Endothelial cell of umbilical vein (primary cell): Measurements from ENCODE around the gene CDH20. TPM values are rescaled to one million over a fixed set of nuclear protein-coding genes. Genes with fewer than 3 reads are reported as not detected.

Experiments
- BruUV-seq: library from RNA; stranded (reverse); fragments of 400-500 nt; replicated peaks from 2 replicates; lab custom pipeline; 2021; lab: Mats Ljungman, UMichigan
- CTCF ChIA-PET: fragments of 300-600, 350-600 bp; sonication (Branson Sonifier 250); formaldehyde crosslinking; loops from one replicate; lab custom pipeline; 2021; ENCODE audit warnings: antibody characterized with exemption, inconsistent platforms; lab: Charles Lee
- POLR2A ChIA-PET: fragments of 300-600, 350-600 bp; sonication (Branson Sonifier 250); formaldehyde crosslinking; loops from one replicate; lab custom pipeline; 2021; ENCODE audit warnings: antibody characterized with exemption, inconsistent platforms; lab: Charles Lee
- DNase-seq: peaks from one replicate; pipeline ENCODE4 v3.0.0-alpha.2; 2011; ENCODE audit warnings: low read depth, low spot score
- FAIRE-seq: peaks from 2 replicates; lab custom pipeline; 2011; peaks lifted over from hg19 to GRCh38; lab: Jason Lieb, UNC
- H2AFZ ChIP-seq: 2 replicates; pipeline ENCODE4 v1.6.0; 2012; ENCODE audit warnings: low read depth, low read length, control low read depth, inconsistent platforms
- H3K27ac ChIP-seq: 2 replicates; pipeline ENCODE4 v1.5.1; 2011; ENCODE audit warnings: low read depth, mild to moderate bottlenecking, control low read depth, low read length, moderate library complexity; ENCODE audit not compliant: insufficient read depth
- H3K27me3 ChIP-seq, 2 experiments: 2 replicates each; pipeline versions ENCODE4 v1.6.0 to v1.6.1; 2011; ENCODE audit warnings: low read length in 2 of 2, mixed read lengths in 1 of 2; ENCODE audit not compliant: control insufficient read depth in 2 of 2, insufficient read depth in 2 of 2
- H3K36me3 ChIP-seq, 2 experiments: 2 replicates in 1 of 2; 3 replicates in 1 of 2; pipeline ENCODE4 v1.5.1; 2011; ENCODE audit warnings: low read length in 2 of 2, mild to moderate bottlenecking in 1 of 2, moderate library complexity in 1 of 2; ENCODE audit not compliant: control insufficient read depth in 2 of 2, insufficient read depth in 2 of 2; ENCODE audit errors: extremely low read depth in 1 of 2
- H3K4me1 ChIP-seq: 3 replicates; pipeline ENCODE4 v1.5.1; 2011; ENCODE audit warnings: mild to moderate bottlenecking, low read length; ENCODE audit not compliant: control insufficient read depth, insufficient read depth; ENCODE audit errors: extremely low read depth
- H3K4me2 ChIP-seq: 2 replicates; pipeline ENCODE4 v1.6.1; 2011; ENCODE audit warnings: low read length, control low read depth, mixed read lengths; ENCODE audit not compliant: insufficient read depth
- H3K4me3 ChIP-seq, 3 experiments: fragments of 200-600 bp in 1 of 3; sonication (generic), shearing (Covaris generic) in 1 of 3; replicated peaks in 1 of 3; 2 replicates each; pipeline ENCODE4 v1.5.1; 2011 to 2016; ENCODE audit warnings: control low read depth in 3 of 3, low read length in 3 of 3, mild to moderate bottlenecking in 2 of 3, inconsistent platforms in 1 of 3, low read depth in 1 of 3, moderate library complexity in 1 of 3; ENCODE audit not compliant: insufficient read depth in 1 of 3
- H3K79me2 ChIP-seq: 2 replicates; pipeline ENCODE4 v1.6.0; 2012; ENCODE audit warnings: low read length, inconsistent platforms; ENCODE audit not compliant: control insufficient read depth, insufficient read depth
- H3K9ac ChIP-seq: replicated peaks from 2 replicates; pipeline ENCODE3; 2011; ENCODE audit warnings: low read length, control low read depth; ENCODE audit not compliant: insufficient read depth; ENCODE audit errors: extremely low read depth
- H3K9me1 ChIP-seq: replicated peaks from 3 replicates; pipeline ENCODE4 v1.6.0; 2011; ENCODE audit warnings: mild to moderate bottlenecking, low read length; ENCODE audit not compliant: control insufficient read depth, insufficient read depth; ENCODE audit errors: extremely low read depth
- H3K9me3 ChIP-seq: replicated peaks from 2 replicates; pipeline ENCODE4 v1.5.1; 2012; ENCODE audit warnings: low read length, inconsistent platforms; ENCODE audit not compliant: control insufficient read depth, insufficient read depth
- H4K20me1 ChIP-seq: replicated peaks from 2 replicates; pipeline ENCODE3; 2011; ENCODE audit warnings: mild to moderate bottlenecking, low read length; ENCODE audit not compliant: control insufficient read depth, insufficient read depth; ENCODE audit errors: extremely low read depth
- CTCF ChIP-seq, 2 donors: IDR thresholded peaks; 1 replicate in 1 of 2; 2 replicates in 1 of 2; pipeline ENCODE4 v1.5.1; 2011; ENCODE audit warnings: low read length in 2 of 2, mild to moderate bottlenecking in 2 of 2, moderate library complexity in 2 of 2, control low read depth in 1 of 2, inconsistent platforms in 1 of 2, low read depth in 1 of 2; ENCODE audit not compliant: insufficient read depth in 1 of 2; ENCODE audit errors: extremely low read depth in 1 of 2
- EZH2 ChIP-seq: IDR thresholded peaks from 2 replicates; pipeline ENCODE4 v1.6.1; 2012; ENCODE audit warnings: borderline replicate concordance, low read depth, mild to moderate bottlenecking, moderate library complexity, low read length, inconsistent platforms; ENCODE audit not compliant: severe bottlenecking
- FOS ChIP-seq: IDR thresholded peaks from 2 replicates; pipeline ENCODE4 v1.6.1; 2011; ENCODE audit warnings: mild to moderate bottlenecking, low read length, moderate library complexity, borderline replicate concordance; ENCODE audit not compliant: insufficient read depth
- GATA2 ChIP-seq: IDR thresholded peaks from 2 replicates; pipeline ENCODE4 v1.7.0; 2011; ENCODE audit warnings: low read depth, mild to moderate bottlenecking, moderate library complexity, mixed read lengths, low read length; ENCODE audit not compliant: insufficient read length, insufficient read depth
- JUN ChIP-seq: IDR thresholded peaks from 2 replicates; pipeline ENCODE4 v1.6.1; 2011; ENCODE audit warnings: borderline replicate concordance, low read depth; ENCODE audit not compliant: insufficient read length, insufficient read depth
- MYC ChIP-seq: IDR thresholded peaks from one replicate; pipeline ENCODE4 v1.6.1; 2011; ENCODE audit warnings: mild to moderate bottlenecking, low read depth, low read length
- POLR2A ChIP-seq: IDR thresholded peaks from 2 replicates; pipeline ENCODE4 v1.6.1; 2012; ENCODE audit warnings: low read depth, mild to moderate bottlenecking, control low read depth, low read length
- POLR2AphosphoS5 ChIP-seq: IDR thresholded peaks from 2 replicates; pipeline ENCODE4 v1.6.1; 2012; ENCODE audit warnings: low read depth, mild to moderate bottlenecking, control low read depth, low read length, moderate library complexity; ENCODE audit not compliant: insufficient read depth
- dilution Hi-C: fragments of 300-500 bp; cut with MboI; formaldehyde crosslinking; loops from one replicate; pipeline ENCODE4 v1.15.0; 2019; ENCODE audit warnings: low sequenced_read_pairs; ENCODE audit not compliant: extremely low pct_ligation_motif_present
- intact Hi-C: fragments of 100-400 bp; cut with micrococcal nuclease; formaldehyde crosslinking; loops from one replicate; pipeline ENCODE4 v1.10.0; 2022
- polyA plus RNA-seq, 4 experiments: library from polyadenylated mRNA; depleted of rRNA in 3 of 4; stranded (reverse) in 3 of 4; unstranded in 1 of 4; fragments of >200 nt; gene quantifications; 2 replicates each; pipeline versions ENCODE4 v1.2.1 to v1.2.3, GENCODE V29; 2011 to 2012; ENCODE audit warnings: missing spikeins in 1 of 4
- total RNA-seq: library from RNA; stranded (reverse); gene quantifications from 2 replicates; pipeline ENCODE4 v1.2.3, GENCODE V29; 2021
- TF ChIP-seq, protein P1 (sequence below): IDR thresholded peaks from 2 replicates; pipeline ENCODE4 v1.6.1; 2011; ENCODE audit not compliant: insufficient read depth, insufficient read length

Gene CDH20
- total and polyA plus RNA-seq, 2 donors (not counting 3 experiments of a cell fraction or from before 2014, with no cell fraction given) = not detected

DNA sequence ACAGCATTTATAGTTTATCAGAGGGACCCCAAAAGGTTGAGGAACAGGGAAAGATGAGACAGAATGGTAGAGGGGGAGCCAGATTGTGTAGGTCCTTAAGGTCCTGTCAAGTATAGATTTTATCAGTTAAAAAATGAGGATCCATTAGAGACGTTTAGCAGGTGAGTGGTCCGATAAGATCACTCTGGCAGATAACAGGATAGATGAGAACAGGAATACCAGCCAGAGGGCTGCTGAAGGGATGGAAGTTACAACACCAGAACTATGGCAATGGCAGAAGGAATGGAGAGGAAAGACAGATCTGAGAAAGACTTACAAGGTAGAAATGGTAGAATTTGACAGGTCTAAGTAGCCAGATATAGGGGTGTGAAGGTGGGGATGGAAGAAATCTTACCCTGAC is 141.7 kb downstream of the CDH20 start:
- H3K27me3 ChIP-seq = no peaks in the 10 kb centered on the region
- BruUV-seq = no TSS peak
- dilution Hi-C loops (no loop called here), intact Hi-C loops (no loop called here)
- no peak overlapping the region for H3K9ac ChIP-seq
- H3K79me2 ChIP-seq = no peaks in the 10 kb centered on the region
- FAIRE-seq = no peak
- no peak for TF ChIP-seq CTCF (IDR thresholded peaks at IDR 0.05; ENCODE audit: extremely low read depth in 1 of 2, insufficient read depth in 1 of 2, low read depth in 1 of 2, low read length in 2 of 2)
- no peak for TF ChIP-seq GATA2
- TF ChIP-seq MYC = no peak
- no peaks in the 10 kb centered on the region for H3K36me3 ChIP-seq
- no peak overlapping the region for H3K4me2 ChIP-seq
- no peaks in the 10 kb centered on the region for H3K9me1 ChIP-seq
- H3K4me1 ChIP-seq = no peaks in the 10 kb centered on the region
- no peak overlapping the region for H3K4me3 ChIP-seq
- H2AFZ ChIP-seq = no peak overlapping the region
- DNase-seq = no peak
- H4K20me1 ChIP-seq = no peaks in the 10 kb centered on the region
- H3K9me3 ChIP-seq = no peaks in the 10 kb centered on the region
- H3K27ac ChIP-seq = no peak overlapping the region
- POLR2A ChIA-PET = no interaction called here
- CTCF ChIA-PET = no interaction called here

- FAIRE-seq = no peak
- POLR2A ChIA-PET = no interaction called here
Observed at GRCh38 chr18:61475931-61476330, 142.7 kb downstream of the CDH20 start.

More at GRCh38 chr18:61475931-61476330, 142.7 kb downstream of the CDH20 start:
- Histone ChIP-seq H3K4me2 (no peak overlapping the region), H3K27ac (no peak overlapping the region), H2AFZ (no peak overlapping the region), H3K9me3 (no peaks in the 10 kb centered on the region), H3K9ac (no peak overlapping the region), H4K20me1 (no peaks in the 10 kb centered on the region), H3K36me3 (no peaks in the 10 kb centered on the region), H3K4me1 (no peaks in the 10 kb centered on the region), H3K4me3 (no peak overlapping the region), H3K27me3 (peaks cover 0 to 2% of the 10 kb centered on the region in 2 experiments), H3K79me2 (no peaks in the 10 kb centered on the region), H3K9me1 (no peaks in the 10 kb centered on the region)
- no peak for TF ChIP-seq FOS
- no peak for TF ChIP-seq MYC
- no peak for TF ChIP-seq GATA2
- TF ChIP-seq, protein P1, sequence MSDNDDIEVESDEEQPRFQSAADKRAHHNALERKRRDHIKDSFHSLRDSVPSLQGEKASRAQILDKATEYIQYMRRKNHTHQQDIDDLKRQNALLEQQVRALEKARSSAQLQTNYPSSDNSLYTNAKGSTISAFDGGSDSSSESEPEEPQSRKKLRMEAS = no peak
- no peak for TF ChIP-seq EZH2
- TF ChIP-seq POLR2A = no peak
- no peak for TF ChIP-seq CTCF (IDR thresholded peaks at IDR 0.05; ENCODE audit: extremely low read depth in 1 of 2, insufficient read depth in 1 of 2, low read depth in 1 of 2, low read length in 2 of 2)
- TF ChIP-seq JUN = no peak
- TF ChIP-seq POLR2AphosphoS5 = no peak
- BruUV-seq = no TSS peak
- DNase-seq = no peak
- dilution Hi-C loops (no loop called here), intact Hi-C loops (no loop called here)
- CTCF ChIA-PET = interaction anchor here (1.0 kb wide), 1 partner anchor 11 kb away, joined by 3 read pairs; no protein-coding TSS in a partner anchor
